ENCODE results near the gene P2RY2. TPM values are rescaled to one million over a fixed set of nuclear protein-coding genes. Genes with fewer than 3 reads are reported as not detected.
A peak's percentile ranks its signal among the peaks of the same experiment; 100 is the strongest.

P2RY2 gene
- total RNA-seq, 1 experiment from 2014 or later: 1.2 TPM

DNA sequence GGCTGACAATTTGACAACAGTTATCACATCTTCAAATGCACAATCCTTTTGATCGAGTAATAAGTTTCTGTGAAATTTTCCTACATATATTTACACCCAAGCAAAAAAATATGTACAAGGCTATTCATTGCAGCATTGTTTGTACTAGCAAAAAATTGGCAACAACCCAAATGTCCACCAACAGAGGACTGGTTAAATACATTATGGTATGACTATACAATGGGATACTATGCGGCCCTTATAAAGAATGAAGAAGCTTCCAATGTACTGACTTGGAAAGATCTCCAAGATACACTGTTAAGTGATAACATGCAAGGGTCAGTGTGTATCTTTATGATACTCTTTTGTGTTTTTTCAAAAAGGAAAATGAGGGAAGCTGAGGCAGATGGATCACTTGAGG lies 8.2 kb upstream of the P2RY2 start (continued):
- no peak for TF ChIP-seq ZNF317 (CRISPR knock-in tag; IDR thresholded peaks at IDR 0.05; ENCODE audit: borderline replicate concordance, low read depth)
- TF ChIP-seq, protein P1, sequence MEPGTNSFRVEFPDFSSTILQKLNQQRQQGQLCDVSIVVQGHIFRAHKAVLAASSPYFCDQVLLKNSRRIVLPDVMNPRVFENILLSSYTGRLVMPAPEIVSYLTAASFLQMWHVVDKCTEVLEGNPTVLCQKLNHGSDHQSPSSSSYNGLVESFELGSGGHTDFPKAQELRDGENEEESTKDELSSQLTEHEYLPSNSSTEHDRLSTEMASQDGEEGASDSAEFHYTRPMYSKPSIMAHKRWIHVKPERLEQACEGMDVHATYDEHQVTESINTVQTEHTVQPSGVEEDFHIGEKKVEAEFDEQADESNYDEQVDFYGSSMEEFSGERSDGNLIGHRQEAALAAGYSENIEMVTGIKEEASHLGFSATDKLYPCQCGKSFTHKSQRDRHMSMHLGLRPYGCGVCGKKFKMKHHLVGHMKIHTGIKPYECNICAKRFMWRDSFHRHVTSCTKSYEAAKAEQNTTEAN (CRISPR knock-in tag; IDR thresholded peaks at IDR 0.05): no peak

DNA sequence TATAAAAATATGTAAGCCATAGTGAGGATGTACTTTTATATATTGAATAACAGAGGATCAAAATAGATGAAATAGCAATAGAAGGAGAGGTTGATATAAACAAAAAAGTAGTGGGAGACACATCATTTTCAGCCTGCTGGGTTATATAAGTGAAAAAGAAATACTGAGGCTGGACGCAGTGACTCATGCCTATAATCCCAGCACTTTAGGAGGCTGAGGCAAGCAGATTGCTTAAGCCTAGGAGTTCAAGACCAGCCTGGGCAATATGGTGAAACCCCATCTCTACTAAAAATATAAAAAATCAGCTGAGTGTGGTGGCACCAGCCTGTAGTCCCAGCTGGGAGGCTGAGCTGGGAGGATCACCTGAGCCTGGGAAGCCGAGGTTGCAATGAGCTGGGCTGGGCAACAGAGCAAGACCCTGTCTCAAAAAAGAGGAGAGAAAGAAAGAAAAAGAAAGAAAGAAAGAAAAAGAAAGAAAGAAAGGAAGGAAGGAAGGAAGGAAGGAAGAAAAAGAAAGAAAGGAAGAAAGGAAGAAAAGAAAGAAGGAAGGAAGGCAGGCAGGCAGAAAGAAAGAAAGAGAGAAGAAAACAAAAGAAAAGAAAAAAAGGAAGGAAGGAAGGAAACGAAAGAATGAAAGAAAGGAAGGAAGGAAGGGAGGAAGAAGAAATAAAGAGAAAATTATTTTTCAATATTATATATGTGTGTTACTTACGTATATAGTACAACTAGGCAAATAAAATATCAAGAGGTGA lies 7.0 kb upstream of the P2RY2 start:
- Mint-ChIP-seq H3K4me3 (no peak overlapping the region), H3K9me3 (peaks cover 11% of the 10 kb centered on the region), H3K27ac (no peak overlapping the region), H3K4me1 (no peaks in the 10 kb centered on the region), H3K27me3 (ENCODE audit: low read depth) (peaks cover 4% of the 10 kb centered on the region), H3K36me3 (no peaks in the 10 kb centered on the region)
- DNase-seq (ENCODE audit: low spot score): no peak
- TF ChIP-seq, protein P2, sequence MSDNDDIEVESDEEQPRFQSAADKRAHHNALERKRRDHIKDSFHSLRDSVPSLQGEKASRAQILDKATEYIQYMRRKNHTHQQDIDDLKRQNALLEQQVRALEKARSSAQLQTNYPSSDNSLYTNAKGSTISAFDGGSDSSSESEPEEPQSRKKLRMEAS (CRISPR knock-in tag; IDR thresholded peaks at IDR 0.05): no peak
- TF ChIP-seq, protein P3, sequence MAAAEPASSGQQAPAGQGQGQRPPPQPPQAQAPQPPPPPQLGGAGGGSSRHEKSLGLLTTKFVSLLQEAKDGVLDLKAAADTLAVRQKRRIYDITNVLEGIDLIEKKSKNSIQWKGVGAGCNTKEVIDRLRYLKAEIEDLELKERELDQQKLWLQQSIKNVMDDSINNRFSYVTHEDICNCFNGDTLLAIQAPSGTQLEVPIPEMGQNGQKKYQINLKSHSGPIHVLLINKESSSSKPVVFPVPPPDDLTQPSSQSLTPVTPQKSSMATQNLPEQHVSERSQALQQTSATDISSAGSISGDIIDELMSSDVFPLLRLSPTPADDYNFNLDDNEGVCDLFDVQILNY (CRISPR knock-in tag; IDR thresholded peaks at IDR 0.05): no peak
- TF ChIP-seq ZNF121 (CRISPR knock-in tag; IDR thresholded peaks at IDR 0.05): 0 out of 2 replicates have a peak, but pooled peaks have one; percentile 20
- ChIA-PET POLR2A (no interaction called here), CTCF (interaction anchor here (1.4 kb wide), 1 partner anchor 26 kb away, joined by 4 read pairs; no protein-coding TSS in a partner anchor)
- no peak for ATAC-seq

DNA sequence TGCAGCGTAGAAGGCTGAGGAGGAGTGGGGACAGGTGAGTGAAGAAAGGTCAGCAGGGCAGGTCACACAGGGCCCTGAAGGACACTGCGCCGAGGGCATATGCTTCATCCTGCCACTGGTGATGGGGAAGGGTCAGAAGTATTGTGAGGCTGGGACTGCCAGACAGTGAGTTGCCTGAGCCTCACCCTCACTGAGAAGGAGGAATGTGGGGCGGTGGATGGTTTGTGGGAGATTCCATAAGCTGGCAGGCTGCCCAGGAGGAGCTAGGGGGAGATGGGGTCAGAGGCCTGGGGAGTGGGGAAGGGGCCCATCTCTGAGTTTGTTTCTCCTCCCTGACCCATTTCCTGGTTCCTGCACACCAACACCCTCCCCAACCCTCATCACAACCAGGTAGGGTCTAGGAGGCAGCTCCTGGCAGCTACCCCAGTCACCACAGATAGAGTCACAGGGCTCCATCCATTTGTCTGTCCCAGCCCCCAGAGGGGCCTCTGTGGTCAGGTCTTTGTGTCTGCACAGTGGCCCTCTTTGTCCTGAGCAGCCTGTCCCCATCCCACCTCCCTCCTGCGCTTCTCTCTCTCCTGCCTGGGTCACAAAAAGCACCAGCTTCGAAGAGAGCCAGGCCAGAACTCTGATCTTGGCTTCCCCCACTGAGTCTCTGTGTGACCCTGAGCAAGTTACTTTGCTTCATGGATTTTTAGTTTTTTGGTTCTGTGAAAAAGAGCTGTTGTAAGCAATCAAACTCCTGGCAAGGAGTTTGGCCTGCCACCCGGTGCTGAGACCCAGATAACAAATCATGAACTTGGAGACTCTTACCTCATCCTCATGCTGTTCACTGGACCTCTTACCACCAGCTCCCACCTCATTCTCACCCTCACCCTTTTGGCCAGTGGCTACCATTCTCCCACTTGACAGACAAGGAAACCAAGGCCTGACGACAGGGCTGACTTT lies 4.6 kb upstream of the P2RY2 start:
- ChIA-PET POLR2A (interaction anchor here (1.1 kb wide), 2 partner anchors 13 to 60 kb away, joined by 3 to 4 read pairs; no protein-coding TSS in a partner anchor), CTCF (interaction anchor here (0.7 to 2.3 kb wide), 4 partner anchors 23 to 138 kb away, joined by 4 to 13 read pairs (median 6); no protein-coding TSS in a partner anchor)
- TF ChIP-seq TCF7 (CRISPR knock-in tag; IDR thresholded peaks at IDR 0.05; ENCODE audit: low read depth) (no peak), ZNF423 (CRISPR knock-in tag; IDR thresholded peaks at IDR 0.05) (no peak)
- TF ChIP-seq, protein P4, sequence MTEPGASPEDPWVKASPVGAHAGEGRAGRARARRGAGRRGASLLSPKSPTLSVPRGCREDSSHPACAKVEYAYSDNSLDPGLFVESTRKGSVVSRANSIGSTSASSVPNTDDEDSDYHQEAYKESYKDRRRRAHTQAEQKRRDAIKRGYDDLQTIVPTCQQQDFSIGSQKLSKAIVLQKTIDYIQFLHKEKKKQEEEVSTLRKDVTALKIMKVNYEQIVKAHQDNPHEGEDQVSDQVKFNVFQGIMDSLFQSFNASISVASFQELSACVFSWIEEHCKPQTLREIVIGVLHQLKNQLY (CRISPR knock-in tag; IDR thresholded peaks at IDR 0.05): no peak
- Mint-ChIP-seq H3K36me3 (no peaks in the 10 kb centered on the region), H3K27ac (no peak overlapping the region), H3K9me3 (peaks cover 11% of the 10 kb centered on the region), H3K4me1 (peaks cover 5% of the 10 kb centered on the region; the same call in 1 of the 2 replicates), H3K4me3 (no peak overlapping the region), H3K27me3 (ENCODE audit: low read depth) (peaks cover 24% of the 10 kb centered on the region)
- DNase-seq (ENCODE audit: low spot score) (no peak), ATAC-seq (no peak)

DNA sequence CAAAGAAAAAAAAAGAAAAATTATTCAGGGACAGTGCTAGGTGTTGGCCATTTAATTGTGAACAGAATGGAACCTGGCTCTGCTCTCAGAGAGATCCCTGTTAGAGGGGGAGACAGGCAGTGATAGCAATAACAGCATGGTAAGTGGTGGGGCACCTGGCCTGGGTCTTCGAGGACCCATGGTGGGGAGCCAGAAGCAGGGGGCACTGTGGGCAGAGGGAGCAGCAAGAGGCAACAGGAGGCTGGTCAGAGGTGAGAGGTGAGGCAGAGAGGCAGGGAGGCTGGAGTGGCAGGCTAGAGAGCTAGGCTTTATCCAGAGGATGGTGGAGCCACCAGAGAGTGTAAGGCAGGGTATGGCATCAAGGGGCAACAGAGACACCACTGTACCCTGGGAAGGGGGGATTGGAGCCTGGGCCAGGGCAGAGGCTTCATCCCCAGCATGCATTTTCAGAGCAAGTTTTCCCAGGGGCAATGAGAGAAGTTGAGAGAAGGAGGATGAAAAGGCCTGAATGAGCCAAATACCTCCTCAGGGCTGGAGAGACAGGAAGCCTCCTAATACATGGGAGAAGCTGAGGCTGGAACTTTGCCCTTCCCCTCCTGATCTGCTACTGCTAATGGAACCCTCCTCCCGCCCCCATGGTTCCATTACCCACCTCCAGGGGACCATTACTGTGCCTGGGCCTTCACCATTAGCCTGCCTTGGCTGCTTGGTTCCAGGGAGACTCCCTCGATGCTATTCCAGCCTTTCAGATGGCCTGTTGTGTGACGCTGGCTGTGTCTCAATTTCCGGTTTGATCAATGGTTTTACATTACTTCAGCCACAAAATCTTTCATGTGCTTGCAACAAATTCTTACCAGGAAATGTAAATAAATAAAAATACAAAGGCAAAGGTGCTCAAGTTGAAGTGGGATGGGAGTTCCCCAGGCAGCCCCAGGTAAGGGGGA lies 2.6 kb upstream of the P2RY2 start:
- Mint-ChIP-seq H3K27ac (no peak overlapping the region), H3K4me1 (peaks cover 8% of the 10 kb centered on the region), H3K4me3 (no peak overlapping the region), H3K27me3 (ENCODE audit: low read depth) (peaks cover 44% of the 10 kb centered on the region), H3K36me3 (no peaks in the 10 kb centered on the region), H3K9me3 (no peaks in the 10 kb centered on the region)
- TF ChIP-seq PRRX2 (CRISPR knock-in tag; IDR thresholded peaks at IDR 0.05): no peak
- TF ChIP-seq, protein P5, sequence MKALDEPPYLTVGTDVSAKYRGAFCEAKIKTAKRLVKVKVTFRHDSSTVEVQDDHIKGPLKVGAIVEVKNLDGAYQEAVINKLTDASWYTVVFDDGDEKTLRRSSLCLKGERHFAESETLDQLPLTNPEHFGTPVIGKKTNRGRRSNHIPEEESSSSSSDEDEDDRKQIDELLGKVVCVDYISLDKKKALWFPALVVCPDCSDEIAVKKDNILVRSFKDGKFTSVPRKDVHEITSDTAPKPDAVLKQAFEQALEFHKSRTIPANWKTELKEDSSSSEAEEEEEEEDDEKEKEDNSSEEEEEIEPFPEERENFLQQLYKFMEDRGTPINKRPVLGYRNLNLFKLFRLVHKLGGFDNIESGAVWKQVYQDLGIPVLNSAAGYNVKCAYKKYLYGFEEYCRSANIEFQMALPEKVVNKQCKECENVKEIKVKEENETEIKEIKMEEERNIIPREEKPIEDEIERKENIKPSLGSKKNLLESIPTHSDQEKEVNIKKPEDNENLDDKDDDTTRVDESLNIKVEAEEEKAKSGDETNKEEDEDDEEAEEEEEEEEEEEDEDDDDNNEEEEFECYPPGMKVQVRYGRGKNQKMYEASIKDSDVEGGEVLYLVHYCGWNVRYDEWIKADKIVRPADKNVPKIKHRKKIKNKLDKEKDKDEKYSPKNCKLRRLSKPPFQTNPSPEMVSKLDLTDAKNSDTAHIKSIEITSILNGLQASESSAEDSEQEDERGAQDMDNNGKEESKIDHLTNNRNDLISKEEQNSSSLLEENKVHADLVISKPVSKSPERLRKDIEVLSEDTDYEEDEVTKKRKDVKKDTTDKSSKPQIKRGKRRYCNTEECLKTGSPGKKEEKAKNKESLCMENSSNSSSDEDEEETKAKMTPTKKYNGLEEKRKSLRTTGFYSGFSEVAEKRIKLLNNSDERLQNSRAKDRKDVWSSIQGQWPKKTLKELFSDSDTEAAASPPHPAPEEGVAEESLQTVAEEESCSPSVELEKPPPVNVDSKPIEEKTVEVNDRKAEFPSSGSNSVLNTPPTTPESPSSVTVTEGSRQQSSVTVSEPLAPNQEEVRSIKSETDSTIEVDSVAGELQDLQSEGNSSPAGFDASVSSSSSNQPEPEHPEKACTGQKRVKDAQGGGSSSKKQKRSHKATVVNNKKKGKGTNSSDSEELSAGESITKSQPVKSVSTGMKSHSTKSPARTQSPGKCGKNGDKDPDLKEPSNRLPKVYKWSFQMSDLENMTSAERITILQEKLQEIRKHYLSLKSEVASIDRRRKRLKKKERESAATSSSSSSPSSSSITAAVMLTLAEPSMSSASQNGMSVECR (CRISPR knock-in tag; IDR thresholded peaks at IDR 0.05; ENCODE audit: borderline replicate concordance): no peak
- no peak for TF ChIP-seq TEAD1 (CRISPR knock-in tag; IDR thresholded peaks at IDR 0.05)
- no peak for TF ChIP-seq SMAD4 (CRISPR knock-in tag; IDR thresholded peaks at IDR 0.05)
- no peak for TF ChIP-seq ZNF219 (CRISPR knock-in tag; IDR thresholded peaks at IDR 0.05; ENCODE audit: borderline replicate concordance)
- no peak for TF ChIP-seq RELA (CRISPR knock-in tag; IDR thresholded peaks at IDR 0.05; ENCODE audit: borderline replicate concordance)
- no peak for TF ChIP-seq OVOL2 (CRISPR knock-in tag; IDR thresholded peaks at IDR 0.05; ENCODE audit: borderline replicate concordance)
- TF ChIP-seq ATF1 (CRISPR knock-in tag; IDR thresholded peaks at IDR 0.05): no peak
- ChIA-PET CTCF (interaction anchor here (2.3 kb wide), 1 partner anchor 21 kb away, joined by 13 read pairs; no protein-coding TSS in a partner anchor), POLR2A (no interaction called here)
- DNase-seq (ENCODE audit: low spot score) (no peak), ATAC-seq (no peak)

Data from WTC11 (cell line).